NCI-H146 treated with DMSO at 0.1 percent for 48 hours (cell line): Measurements from ENCODE around the gene PPP1R9A.

Experiments used
- DNase-seq: peaks from one replicate; lab custom pipeline; 2025; ENCODE audit not compliant: unreplicated experiment; lab: John Stamatoyannopoulos, UW

Gene PPP1R9A

GRCh38 chr7:95191795-95192194 is 284.4 kb downstream of the PPP1R9A start:
- no peak for DNase-seq

DNA sequence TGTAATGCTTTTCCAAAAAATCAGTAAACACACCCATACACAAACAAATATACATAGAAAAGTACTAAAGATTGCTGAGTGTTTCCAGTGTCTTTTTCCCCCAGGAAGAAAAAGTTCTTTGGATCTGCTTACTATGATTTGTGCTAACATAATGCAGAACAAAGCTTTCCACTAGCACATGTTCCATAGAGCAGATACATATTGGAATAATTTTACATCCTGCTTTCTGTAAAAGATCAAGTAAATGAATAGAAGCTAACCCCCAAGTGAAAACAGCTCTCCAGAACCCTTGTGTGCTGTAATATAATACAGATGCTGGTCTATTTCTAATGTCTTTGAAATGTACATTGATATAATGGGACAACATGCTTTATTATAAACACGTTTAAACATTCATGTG is 291.5 kb downstream of the PPP1R9A start:
- no peak for DNase-seq

DNA sequence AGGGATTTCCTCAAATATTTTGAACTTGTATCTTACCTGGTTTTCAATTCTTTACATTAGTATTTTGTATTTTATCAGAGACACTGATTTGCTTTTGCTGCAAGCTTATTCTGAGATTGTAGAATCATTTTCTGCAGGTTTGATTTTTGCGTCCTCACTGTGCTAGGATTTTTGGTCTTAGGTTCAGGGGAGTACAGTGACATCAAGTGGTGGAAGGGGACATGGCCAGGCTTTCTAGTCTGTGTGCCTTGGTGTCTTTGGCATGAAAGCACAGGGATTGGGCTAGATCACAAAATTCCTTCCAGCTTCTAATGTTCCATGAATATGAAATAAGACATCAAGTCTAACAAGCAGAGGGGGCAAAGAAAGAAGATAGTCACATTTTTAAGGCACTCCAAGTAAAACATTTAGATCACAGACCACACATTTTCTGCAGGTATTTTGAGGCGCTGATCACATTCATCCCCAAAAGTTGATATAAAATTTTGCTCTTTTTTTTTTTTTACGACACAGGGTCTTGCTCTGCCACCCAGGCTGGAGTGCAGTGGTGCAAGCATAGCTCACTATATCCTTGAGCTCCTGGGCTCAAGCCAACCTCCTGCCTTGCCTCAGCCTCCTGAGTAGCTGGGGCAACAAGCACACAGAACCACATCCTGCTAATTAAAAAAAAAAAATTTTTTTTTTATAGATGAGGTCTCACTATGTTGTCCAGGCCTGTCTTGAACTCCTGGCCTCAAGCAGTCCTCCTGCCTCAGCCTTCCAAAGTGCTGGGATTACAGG is 292.6 kb downstream of the PPP1R9A start:
- DNase-seq = peak; percentile 55

GRCh38 chr7:95200741-95201140 is 293.3 kb downstream of the PPP1R9A start:
- DNase-seq = no peak

- DNase-seq = no peak
Observed at GRCh38 chr7:95201727-95202126, 294.3 kb downstream of the PPP1R9A start.

GRCh38 chr7:95204618-95205017 is 297.2 kb downstream of the PPP1R9A start:
- DNase-seq = no peak

DNA sequence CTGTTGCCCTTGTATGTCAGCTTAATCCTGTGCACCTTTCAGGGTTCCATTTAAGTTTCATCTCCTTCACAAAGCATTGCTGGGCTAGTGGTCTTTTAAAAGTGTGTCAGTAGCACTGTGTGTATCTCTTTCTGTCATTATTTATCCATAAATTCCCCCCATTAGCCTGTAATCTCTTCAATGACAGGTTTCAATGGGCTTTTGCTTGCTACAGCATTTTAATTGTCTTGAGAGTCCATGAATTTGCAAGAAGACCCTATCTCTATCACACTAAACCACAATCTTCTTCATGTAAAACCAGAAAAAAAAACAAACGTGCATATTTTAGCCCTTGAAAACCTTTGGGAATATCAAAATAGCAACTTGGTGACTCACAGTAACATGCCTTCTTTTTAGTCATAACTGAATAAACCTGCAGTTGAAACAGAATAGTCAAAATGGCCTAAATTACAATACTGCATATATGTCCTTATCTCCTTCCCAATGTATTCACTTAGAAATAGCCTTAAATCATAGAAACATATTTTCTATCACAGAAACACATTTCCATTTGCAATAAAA is 298.4 kb downstream of the PPP1R9A start:
- no peak for DNase-seq

DNA sequence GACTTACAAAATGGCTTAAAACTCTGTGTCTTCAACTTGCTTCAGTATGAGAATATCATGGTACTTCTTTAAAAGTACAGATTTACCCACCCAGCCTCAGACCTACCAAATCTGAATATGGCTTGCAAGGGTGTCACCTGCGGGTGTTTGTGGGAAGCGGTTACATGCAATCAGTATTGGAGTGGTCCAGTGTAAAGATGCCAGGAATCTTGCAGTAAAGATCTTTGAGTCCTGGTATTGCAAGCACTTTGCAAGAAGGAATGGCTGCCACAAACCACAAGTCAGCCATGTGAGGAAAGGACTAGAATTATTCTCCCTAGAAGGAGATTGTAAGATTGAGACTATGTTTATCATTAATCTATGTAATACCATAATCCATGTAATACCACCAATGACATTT is 301.9 kb downstream of the PPP1R9A start:
- DNase-seq = no peak

DNA sequence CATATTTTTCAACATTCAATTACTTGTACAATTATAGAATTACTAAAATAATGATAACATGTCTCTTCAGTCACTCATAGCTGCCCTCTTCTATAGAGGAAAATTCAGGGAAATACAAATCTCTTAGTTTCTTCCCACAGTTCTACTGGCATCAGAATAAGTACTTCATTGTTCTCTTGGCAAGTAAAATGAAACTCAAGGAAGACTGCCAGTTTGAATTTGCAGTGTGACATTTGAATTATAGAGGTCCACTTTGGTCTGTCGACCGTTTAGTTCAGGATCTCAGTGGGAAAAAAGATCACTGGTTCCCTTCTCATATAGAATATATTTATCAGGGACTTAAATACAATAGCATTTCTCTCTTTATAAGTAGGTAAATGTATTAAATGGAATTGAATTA is 302.4 kb downstream of the PPP1R9A start:
- no peak for DNase-seq

DNA sequence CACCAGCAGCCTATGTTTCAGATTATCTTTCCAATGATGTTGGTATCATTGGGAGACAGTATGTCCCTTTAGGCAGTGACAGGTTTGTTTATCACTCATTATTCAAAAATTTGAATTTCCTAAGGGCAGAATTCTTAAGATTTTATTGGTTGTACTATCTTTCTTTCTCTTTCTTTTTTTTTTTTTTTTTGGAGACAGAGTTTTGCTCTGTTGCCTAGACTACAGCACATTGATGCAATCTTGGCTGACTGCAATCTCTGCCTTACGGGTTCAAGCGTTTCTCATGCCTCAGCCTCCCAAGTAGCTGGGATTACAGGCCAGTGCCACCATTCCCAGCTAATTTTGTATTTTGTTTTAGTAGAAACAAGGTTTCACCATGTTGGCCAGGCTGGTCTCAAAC is 305.8 kb downstream of the PPP1R9A start:
- DNase-seq = no peak

GRCh38 chr7:95213809-95214492 is 306.6 kb downstream of the PPP1R9A start:
- no peak for DNase-seq

DNA sequence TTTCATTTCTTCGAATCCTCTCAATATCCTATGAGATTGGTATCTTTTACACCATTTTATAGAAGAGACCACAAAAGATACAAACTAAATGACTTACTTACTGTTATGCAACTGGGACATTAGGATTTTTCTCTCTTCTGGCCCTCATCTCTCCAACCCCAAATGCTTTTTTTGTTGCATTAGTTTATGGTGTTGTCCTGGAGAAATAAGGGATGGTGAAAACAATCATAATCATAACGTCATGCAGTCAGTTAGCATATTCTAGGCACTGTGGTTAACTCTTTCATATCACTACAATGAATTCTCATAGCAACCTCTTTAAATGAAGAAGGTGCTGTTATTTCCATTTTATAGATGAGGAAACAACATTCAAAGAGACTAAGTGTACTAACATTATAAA is 312.3 kb downstream of the PPP1R9A start:
- DNase-seq = no peak

DNA sequence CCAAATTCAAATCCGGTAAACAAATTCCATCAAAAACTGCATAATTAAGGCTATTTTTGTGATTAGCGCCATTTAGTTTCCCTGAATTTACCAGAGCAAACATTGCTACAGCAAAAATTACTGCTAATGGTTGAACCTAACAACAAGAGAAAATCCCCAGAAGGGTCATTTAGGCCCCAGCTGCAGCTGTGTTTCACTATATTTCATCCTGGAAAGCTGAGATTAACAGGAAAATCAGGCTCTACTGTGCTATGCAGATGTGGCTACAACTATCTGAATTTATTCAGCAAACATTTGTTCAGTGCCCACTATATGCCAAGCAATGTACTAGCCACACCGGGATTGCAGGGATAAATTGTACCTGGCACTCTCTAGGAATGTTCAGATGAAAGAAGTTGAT is 312.9 kb downstream of the PPP1R9A start:
- no peak for DNase-seq

DNA sequence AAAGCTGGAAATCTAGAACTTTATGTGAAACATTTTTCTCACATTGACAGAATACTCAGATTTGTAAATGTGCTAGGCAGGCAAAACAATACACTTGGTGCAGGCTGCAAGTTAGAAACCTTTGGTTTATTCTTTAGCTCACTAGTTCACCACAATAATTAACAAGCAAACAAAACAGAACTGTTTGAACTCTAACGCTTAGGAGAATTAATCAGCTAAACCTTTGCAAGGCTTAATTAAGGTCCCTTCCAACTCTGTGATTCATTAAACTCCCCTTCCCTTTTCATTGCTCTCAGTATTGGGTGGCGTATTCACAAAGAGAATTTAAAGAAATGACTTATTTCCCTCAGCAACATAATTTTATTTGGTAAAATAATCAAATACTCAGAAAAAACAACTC is 317.9 kb downstream of the PPP1R9A start:
- DNase-seq = no peak

- no peak for DNase-seq
Observed at GRCh38 chr7:95229301-95229700, 321.9 kb downstream of the PPP1R9A start.

DNA sequence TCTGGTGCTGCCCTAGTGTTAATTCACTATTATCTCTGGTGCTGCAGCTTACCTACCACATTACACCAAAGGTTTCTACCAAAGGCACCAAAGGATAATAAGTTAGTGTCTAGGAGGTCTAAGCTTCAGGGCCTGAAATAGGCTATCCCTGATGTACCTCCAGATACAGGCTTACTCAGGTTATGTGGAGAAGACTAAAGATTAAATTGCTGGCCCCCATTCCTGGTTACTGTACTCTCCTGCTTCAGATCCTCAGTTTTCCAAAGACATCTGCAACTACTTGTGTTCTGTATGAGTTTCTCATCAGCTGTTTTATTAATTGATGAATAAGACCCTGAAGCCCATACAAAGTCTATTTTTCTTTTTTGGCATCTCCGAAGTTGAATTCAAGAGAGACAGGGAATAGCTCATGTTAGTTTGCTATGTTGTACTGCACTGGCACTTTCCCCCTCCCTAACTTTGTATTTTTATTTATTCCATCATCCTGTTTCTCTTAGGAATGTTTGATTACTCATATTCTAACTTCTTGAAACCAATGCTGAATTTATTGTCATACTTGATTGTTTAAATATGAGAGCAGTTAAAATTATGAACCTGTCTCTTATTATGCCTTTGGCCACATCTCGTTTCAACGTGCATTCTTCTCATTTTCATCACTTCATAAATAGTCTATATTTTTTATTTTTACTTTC is 331.0 kb downstream of the PPP1R9A start:
- no peak for DNase-seq

DNA sequence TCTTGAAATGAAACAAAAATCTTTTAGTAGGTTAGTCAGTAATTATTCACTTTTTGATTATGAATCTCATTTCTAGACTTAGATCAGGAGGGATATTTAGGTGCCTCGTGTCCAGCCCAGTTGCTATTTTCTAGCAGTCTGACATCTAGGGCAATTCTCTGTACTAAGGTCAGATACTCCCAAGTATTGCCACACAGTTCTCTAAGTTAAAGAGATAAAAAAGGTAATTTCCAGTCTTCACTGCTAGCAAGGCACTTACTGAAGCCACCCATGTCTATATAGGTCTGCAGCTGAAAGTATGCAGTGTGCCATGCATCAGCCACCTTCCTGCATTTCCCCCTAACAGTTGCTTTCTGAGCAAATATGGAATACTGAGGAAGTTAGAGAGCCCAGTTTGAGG is 333.5 kb downstream of the PPP1R9A start:
- no peak for DNase-seq

DNA sequence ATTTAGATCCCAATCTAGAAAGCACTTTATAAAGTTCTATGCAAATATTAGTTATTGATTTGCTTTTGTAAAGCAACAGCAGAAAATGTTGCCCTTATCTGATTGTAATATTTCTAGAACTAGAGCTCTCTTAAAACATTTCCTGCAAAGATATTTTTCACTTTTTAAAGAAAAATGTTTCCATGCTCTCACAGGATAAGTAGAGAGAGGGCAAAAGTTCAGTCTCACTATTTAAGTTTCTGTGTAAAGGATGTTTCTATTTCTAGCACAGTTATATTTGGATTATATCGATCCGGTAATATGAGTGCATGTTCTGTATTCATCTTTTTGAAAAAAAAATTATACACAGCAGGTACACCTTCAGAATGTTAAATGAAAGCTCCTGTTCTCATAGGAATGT is 334.9 kb downstream of the PPP1R9A start:
- DNase-seq = no peak

- DNase-seq = no peak
Observed at GRCh38 chr7:95244616-95245015, 337.2 kb downstream of the PPP1R9A start.

DNA sequence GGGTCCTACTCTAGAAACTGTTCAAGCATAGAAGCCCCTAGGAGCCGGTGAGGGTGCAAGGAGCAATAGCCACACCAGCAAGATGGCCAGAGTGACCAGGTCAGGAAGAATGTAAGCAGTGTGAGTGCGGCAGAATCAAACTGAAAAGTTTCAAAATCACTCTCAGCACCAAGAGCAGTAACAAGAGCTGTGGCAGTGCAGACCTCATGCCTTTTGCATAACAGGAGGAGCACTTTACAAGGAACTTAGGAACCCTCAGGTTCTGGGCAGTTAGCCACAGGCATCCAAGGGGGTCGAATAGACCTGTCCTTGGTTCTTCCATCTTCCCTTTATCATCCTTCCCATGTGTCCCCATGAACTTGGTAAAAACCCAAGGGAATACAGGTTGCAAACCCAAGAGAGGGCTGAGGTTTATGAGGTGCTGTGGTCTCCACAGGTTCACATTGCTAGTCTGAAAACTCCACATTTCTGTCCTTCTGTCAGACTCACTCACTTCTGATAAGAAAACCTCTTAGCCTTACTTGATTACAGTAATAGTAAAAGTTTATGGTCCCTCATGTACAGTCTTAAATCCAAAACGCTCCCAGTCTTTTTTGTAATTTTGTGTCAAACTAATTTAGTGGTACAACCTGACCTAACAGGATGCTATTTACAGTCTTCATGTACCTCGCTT is 338.6 kb downstream of the PPP1R9A start:
- no peak for DNase-seq

DNA sequence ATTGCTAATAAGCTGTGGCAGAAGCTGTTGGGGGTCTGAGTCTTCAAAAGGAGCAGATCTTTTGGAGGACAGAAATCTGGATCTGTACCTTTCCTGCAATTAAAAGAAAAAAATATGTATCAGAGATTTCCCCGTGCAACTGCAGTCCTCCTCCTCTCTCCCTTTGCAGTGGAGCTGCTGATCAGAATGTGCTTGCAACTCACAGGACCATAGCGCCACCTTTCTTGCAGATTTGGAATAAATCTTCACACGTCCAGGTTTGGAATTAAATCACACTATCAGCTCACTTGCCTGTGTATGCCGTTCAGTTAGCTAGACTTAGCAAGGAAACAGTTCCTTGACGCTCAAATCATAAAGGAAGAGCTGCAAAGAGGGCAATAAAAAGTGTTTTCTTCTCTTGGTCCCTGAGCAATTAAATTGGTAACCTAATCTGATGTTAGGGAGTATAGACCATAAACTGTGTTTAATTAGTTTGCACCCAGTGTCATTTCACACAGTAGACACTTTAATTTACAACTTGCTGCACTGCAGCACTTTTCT is 339.5 kb downstream of the PPP1R9A start:
- DNase-seq = peak; percentile 79
